Mesendoderm (in vitro differentiated cells): Measurements from ENCODE around the gene INTS3.

Experiments used
- DNase-seq: peaks from one replicate; pipeline ENCODE4 v3.0.0; 2013
- H2AK5ac ChIP-seq: 2 replicates; pipeline ENCODE4 v1.6.1; 2013; ENCODE audit warnings: low read length, inconsistent platforms
- H2BK120ac ChIP-seq: 2 replicates; pipeline ENCODE4 v1.6.1; 2013; ENCODE audit warnings: low read depth, mild to moderate bottlenecking, low read length, moderate library complexity, mixed read lengths
- H2BK15ac ChIP-seq: replicated peaks from 2 replicates; pipeline ENCODE4 v1.6.1; 2013; ENCODE audit warnings: low read depth, mild to moderate bottlenecking, moderate library complexity
- H2BK5ac ChIP-seq: 2 replicates; pipeline ENCODE4 v1.6.1; 2013; ENCODE audit warnings: low read length, inconsistent platforms
- H3K18ac ChIP-seq: 2 replicates; pipeline ENCODE4 v1.6.1; 2013; ENCODE audit warnings: mild to moderate bottlenecking, low read length, mixed read lengths
- H3K23ac ChIP-seq: one replicate; pipeline ENCODE4 v1.6.1; 2013; ENCODE audit warnings: low read length
- H3K27ac ChIP-seq: 2 replicates; pipeline ENCODE4 v1.5.1; 2013; ENCODE audit warnings: low read depth, mild to moderate bottlenecking, inconsistent platforms, low read length, moderate library complexity
- H3K27me3 ChIP-seq: 2 replicates; pipeline ENCODE4 v1.6.1; 2013; ENCODE audit warnings: low read length, control low read depth, mild to moderate bottlenecking, inconsistent platforms; ENCODE audit not compliant: insufficient read depth, poor library complexity
- H3K36me3 ChIP-seq: 2 replicates; pipeline ENCODE4 v1.6.1; 2013; ENCODE audit warnings: low read length, inconsistent platforms; ENCODE audit not compliant: control insufficient read depth, insufficient read depth
- H3K4ac ChIP-seq: one replicate; pipeline ENCODE4 v1.6.1; 2013; ENCODE audit warnings: low read depth, mild to moderate bottlenecking, low read length, moderate library complexity
- H3K4me1 ChIP-seq: 2 replicates; pipeline ENCODE4 v1.6.1; 2013; ENCODE audit warnings: low read depth, low read length, inconsistent platforms; ENCODE audit not compliant: control insufficient read depth
- H3K4me2 ChIP-seq: 2 replicates; pipeline ENCODE4 v1.6.1; 2013; ENCODE audit warnings: low read length
- H3K4me3 ChIP-seq: 2 replicates; pipeline ENCODE4 v1.5.1; 2013; ENCODE audit warnings: mild to moderate bottlenecking, low read length
- H3K56ac ChIP-seq: one replicate; pipeline ENCODE4 v1.6.1; 2013; ENCODE audit warnings: low read length
- H3K79me1 ChIP-seq: 2 replicates; pipeline ENCODE4 v1.6.1; 2013; ENCODE audit warnings: low read length, inconsistent platforms
- H3K79me2 ChIP-seq: 2 replicates; pipeline ENCODE4 v1.6.1; 2013; ENCODE audit warnings: mild to moderate bottlenecking, low read length; ENCODE audit not compliant: control insufficient read depth, insufficient read depth
- H3K9ac ChIP-seq: 2 replicates; pipeline ENCODE4 v1.6.1; 2013; ENCODE audit warnings: low read length, inconsistent platforms
- H4K5ac ChIP-seq: one replicate; pipeline ENCODE4 v1.6.1; 2013; ENCODE audit warnings: low read length
- H4K8ac ChIP-seq: one replicate; pipeline ENCODE4 v1.6.1; 2013; ENCODE audit warnings: low read depth, mild to moderate bottlenecking, control low read depth, low read length, moderate library complexity
- WGBS: extraction: QIAGEN DNeasy Blood & Tissue Kit; methylation state at CpG from one replicate; pipeline ENCODE4 v1.1.7; 2013; ENCODE audit warnings: low lambda C conversion rate, missing lambda C conversion rate; ENCODE audit not compliant: insufficient coverage; ENCODE audit errors: extremely low coverage; 5-methylcytosine and 5-hydroxymethylcytosine counted together

Gene INTS3

DNA sequence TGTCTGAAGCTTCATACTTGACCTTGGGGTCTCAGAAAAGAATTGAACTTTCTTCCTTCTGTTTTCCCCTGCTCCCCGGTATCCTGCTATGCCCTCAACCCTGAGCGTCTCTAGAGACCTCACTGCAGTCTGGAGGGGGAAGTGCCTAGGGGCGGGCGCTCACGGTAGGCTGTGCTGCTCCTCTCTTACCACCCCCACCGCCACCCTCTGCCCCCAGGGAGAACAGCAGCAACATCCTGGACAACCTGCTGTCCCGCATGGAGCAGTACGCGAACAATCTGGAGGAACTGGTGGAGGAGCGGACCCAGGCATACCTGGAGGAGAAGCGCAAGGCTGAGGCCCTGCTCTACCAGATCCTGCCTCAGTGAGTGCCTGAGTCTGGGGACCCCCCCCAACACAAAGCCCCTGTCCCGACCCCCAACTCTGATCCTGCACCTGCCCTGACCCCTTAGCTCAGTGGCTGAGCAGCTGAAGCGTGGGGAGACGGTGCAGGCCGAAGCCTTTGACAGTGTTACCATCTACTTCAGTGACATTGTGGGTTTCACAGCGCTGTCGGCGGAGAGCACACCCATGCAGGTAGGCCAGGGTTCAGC lies 39.0 kb upstream of the INTS3 start:
- no peak overlapping the region for H4K8ac ChIP-seq
- no peak overlapping the region for H2BK5ac ChIP-seq
- H2AK5ac ChIP-seq = no peak overlapping the region
- no peak overlapping the region for H2BK15ac ChIP-seq
- H3K23ac ChIP-seq = peak overlapping the region; percentile 45
- no peaks in the 10 kb centered on the region for H3K27me3 ChIP-seq
- no peak overlapping the region for H3K4me2 ChIP-seq
- peaks cover 1% of the 10 kb centered on the region for H3K36me3 ChIP-seq
- whole genome bisulfite sequencing = no CpG with 5 or more reads among the region's 18 CpGs
- no peak overlapping the region for H3K18ac ChIP-seq
- no peak overlapping the region for H3K56ac ChIP-seq
- no peak overlapping the region for H3K27ac ChIP-seq
- H2BK120ac ChIP-seq = no peak overlapping the region
- H3K4ac ChIP-seq = no peak overlapping the region
- no peak for DNase-seq
- H3K9ac ChIP-seq = no peak overlapping the region
- H3K4me3 ChIP-seq = no peak overlapping the region
- H4K5ac ChIP-seq = no peak overlapping the region
- H3K79me2 ChIP-seq = no peaks in the 10 kb centered on the region
- H3K79me1 ChIP-seq = no peaks in the 10 kb centered on the region
- H3K4me1 ChIP-seq = no peaks in the 10 kb centered on the region

DNA sequence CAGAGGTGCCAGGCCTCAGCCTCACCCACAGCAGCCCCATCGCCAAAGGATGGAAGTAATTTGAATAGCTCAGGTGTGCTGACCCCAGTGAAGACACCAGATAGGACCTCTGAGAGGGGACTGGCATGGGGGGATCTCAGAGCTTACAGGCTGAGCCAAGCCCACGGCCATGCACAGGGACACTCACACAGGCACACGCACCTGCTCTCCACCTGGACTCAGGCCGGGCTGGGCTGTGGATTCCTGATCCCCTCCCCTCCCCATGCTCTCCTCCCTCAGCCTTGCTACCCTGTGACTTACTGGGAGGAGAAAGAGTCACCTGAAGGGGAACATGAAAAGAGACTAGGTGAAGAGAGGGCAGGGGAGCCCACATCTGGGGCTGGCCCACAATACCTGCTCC lies 34.4 kb upstream of the INTS3 start:
- H3K4me1 ChIP-seq = peaks cover 12% of the 10 kb centered on the region
- no peaks in the 10 kb centered on the region for H3K79me1 ChIP-seq
- no peak overlapping the region for H3K23ac ChIP-seq
- H4K5ac ChIP-seq = no peak overlapping the region
- no peak overlapping the region for H2AK5ac ChIP-seq
- DNase-seq = no peak
- H3K18ac ChIP-seq = no peak overlapping the region
- no peak overlapping the region for H3K4ac ChIP-seq
- H3K56ac ChIP-seq = no peak overlapping the region
- H2BK120ac ChIP-seq = no peak overlapping the region
- H3K27ac ChIP-seq = no peak overlapping the region
- no peaks in the 10 kb centered on the region for H3K27me3 ChIP-seq
- no CpG with 5 or more reads among the region's 4 CpGs for WGBS
- H2BK5ac ChIP-seq = no peak overlapping the region
- no peak overlapping the region for H2BK15ac ChIP-seq
- H3K9ac ChIP-seq = no peak overlapping the region
- no peak overlapping the region for H3K4me2 ChIP-seq
- no peaks in the 10 kb centered on the region for H3K79me2 ChIP-seq
- H3K36me3 ChIP-seq = peaks cover 1% of the 10 kb centered on the region
- no peak overlapping the region for H4K8ac ChIP-seq
- no peak overlapping the region for H3K4me3 ChIP-seq

DNA sequence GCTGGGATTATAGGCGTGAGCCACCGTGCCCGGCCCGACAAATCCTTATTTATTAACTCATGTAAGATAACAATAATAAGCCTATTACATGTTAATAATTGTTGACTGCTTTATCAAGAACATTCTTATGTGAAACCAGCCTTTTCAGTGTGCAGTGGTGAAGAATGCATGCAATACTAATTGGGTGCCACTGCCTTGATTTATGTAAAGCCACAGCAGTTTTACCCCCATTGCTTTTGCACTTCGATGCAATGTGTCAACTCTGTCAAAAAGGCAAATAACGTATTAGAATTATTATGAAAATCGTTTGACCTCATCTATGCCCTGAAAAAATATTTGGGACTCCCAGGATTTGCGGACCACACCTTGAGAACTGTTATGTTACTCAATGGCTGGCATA lies 31.1 kb upstream of the INTS3 start:
- no peaks in the 10 kb centered on the region for H3K79me1 ChIP-seq
- H3K18ac ChIP-seq = no peak overlapping the region
- no peak overlapping the region for H3K4ac ChIP-seq
- peak overlapping the region; percentile 88 for H3K56ac ChIP-seq
- DNase-seq = no peak
- H2BK15ac ChIP-seq = no peak overlapping the region
- H3K27me3 ChIP-seq = no peaks in the 10 kb centered on the region
- H3K79me2 ChIP-seq = no peaks in the 10 kb centered on the region
- H3K4me2 ChIP-seq = no peak overlapping the region
- H3K4me1 ChIP-seq = peaks cover 12% of the 10 kb centered on the region
- H3K23ac ChIP-seq = no peak overlapping the region
- peak overlapping the region; percentile 56 for H4K5ac ChIP-seq
- no peak overlapping the region for H3K27ac ChIP-seq
- H3K4me3 ChIP-seq = no peak overlapping the region
- H3K36me3 ChIP-seq = no peaks in the 10 kb centered on the region
- H2AK5ac ChIP-seq = no peak overlapping the region
- WGBS = no CpG with 5 or more reads among the region's 8 CpGs
- no peak overlapping the region for H4K8ac ChIP-seq
- H2BK120ac ChIP-seq = peak overlapping the region; percentile 31
- peak overlapping the region; percentile 67 for H2BK5ac ChIP-seq
- H3K9ac ChIP-seq = peak overlapping the region; percentile 42

DNA sequence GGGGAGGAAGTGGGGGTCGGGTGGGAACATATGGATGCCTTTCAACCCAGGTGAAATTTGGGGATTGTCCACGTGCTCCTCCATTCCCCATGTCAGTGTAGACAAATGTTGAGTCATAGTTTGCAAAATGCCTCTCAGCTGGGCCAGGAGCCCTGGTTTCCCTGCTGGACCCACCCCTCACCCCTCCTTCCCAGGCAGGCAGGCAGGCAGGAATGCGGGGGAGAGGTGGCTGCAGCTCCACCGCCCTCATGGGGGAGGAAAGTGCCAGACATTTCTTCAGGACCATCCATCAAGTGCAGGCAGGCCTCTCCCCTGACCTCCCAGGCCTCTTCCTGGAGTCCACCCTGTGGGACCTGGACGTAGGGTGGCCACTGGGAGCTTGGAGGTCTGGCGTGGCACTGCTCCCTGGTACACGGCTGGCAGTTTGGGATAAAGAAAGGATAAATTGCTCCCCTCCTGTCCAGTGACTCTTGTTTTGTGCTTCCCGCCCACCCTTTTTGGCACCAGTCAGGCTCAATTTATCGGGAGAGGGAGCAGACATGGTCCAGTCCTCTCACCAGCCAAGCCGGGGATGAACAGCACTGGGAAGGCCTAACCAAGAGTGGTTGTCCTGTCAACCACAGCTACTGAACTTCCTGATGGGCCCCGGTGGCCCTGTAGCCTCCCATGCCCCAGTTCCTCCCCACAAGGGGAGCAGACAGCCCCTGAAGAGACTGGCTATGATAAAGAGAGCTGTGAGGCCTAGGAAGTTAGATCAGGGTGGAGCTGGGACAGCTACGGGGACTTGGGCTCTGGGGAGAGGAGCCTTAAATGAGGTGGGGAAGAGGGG lies 30.4 kb upstream of the INTS3 start:
- peak overlapping the region; percentile 99 for H2BK5ac ChIP-seq
- H4K8ac ChIP-seq = peak overlapping the region; percentile 67
- peak overlapping the region; percentile 94 for H3K27ac ChIP-seq
- H3K79me2 ChIP-seq = no peaks in the 10 kb centered on the region
- peak overlapping the region; percentile 98 for H3K23ac ChIP-seq
- H3K4me3 ChIP-seq = no peak overlapping the region
- no peaks in the 10 kb centered on the region for H3K79me1 ChIP-seq
- no peaks in the 10 kb centered on the region for H3K27me3 ChIP-seq
- H3K56ac ChIP-seq = peak overlapping the region; percentile 88
- H3K18ac ChIP-seq = peak overlapping the region; percentile 35
- peak overlapping the region; percentile 67 for H3K9ac ChIP-seq
- no peak overlapping the region for H2BK15ac ChIP-seq
- peak overlapping the region; percentile 74 for H2BK120ac ChIP-seq
- H3K4me1 ChIP-seq = peaks cover 12% of the 10 kb centered on the region
- H3K36me3 ChIP-seq = no peaks in the 10 kb centered on the region
- H2AK5ac ChIP-seq = peak overlapping the region; percentile 88
- peak overlapping the region; percentile 100 for H4K5ac ChIP-seq
- H3K4ac ChIP-seq = peak overlapping the region; percentile 74
- H3K4me2 ChIP-seq = no peak overlapping the region
- no CpG with 5 or more reads among the region's 12 CpGs for WGBS
- DNase-seq = peak; percentile 95

DNA sequence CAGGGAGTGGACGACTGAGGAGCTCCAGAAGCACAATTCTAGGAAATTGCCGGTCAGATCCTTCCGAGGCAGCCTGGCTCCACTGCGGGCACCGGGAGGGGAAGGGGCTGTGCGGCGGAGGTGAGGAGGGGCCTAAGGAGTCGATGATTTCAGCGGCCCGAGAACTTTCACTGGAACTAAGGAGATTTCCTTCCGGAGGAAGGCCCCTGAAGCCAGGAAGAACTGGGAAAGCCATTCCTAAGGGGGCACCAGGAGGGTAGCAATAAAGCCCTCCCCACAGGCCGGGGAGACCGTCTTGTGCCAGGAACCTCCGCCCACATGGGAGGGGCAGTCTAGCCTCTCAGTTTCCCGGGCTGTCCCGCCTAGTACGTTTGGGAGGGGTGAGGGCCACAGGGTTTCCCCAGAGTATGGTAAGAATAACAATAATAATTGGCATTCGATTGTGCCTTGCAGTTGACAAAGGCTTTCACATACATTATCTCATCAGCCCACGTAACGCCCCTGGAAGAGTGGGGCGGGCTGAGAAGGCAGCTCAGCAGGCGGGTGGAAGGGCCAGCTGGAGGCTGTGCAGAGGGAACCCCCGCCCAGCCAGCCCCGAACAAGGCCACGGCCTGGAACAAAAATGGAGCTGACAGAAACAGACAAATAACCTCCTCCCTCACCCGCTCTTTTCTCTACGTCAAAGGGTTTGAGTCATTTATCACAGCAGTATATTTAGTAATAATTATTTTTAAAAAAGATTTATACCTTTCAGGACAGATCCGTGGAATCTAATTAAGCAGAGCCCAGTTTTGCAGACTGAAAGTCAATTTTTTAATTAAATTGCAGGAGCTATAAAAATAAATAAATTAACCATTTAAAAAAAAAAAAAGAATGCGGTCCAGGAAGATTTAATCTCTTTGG lies 29.6 kb upstream of the INTS3 start:
- DNase-seq = peak; percentile 67
- H2AK5ac ChIP-seq = peak overlapping the region; percentile 88

More for the DNA sequence above, 29.6 kb upstream of the INTS3 start:
- Histone ChIP-seq H3K27ac (peak overlapping the region; percentile 94), H3K27me3 (no peaks in the 10 kb centered on the region), H4K8ac (peak overlapping the region; percentile 67), H3K18ac (peak overlapping the region; percentile 35), H3K36me3 (no peaks in the 10 kb centered on the region), H2BK15ac (no peak overlapping the region), H3K23ac (peak overlapping the region; percentile 98), H3K4me2 (no peak overlapping the region), H3K4ac (peak overlapping the region; percentile 74), H2BK5ac (peak overlapping the region; percentile 99), H3K79me2 (no peaks in the 10 kb centered on the region), H3K9ac (peak overlapping the region; percentile 67), H4K5ac (no peak overlapping the region), H3K4me3 (no peak overlapping the region), H2BK120ac (peak overlapping the region; percentile 74), H3K4me1 (peaks cover 12% of the 10 kb centered on the region), H3K56ac (peak overlapping the region; percentile 88), H3K79me1 (no peaks in the 10 kb centered on the region)
- no CpG with 5 or more reads among the region's 29 CpGs for WGBS
